OCI-LY1 (cell line): Measurements from ENCODE around the gene HERC6.

Source experiments
- H2AFZ ChIP-seq: fragments of 200-600 bp; sonication (generic), shearing (Covaris generic); 2 replicates; pipeline ENCODE4 v1.6.0; 2014; ENCODE audit warnings: antibody characterized with exemption, mild to moderate bottlenecking, low read length
- H3F3A ChIP-seq: fragments of 200-600 bp; sonication (generic), shearing (Covaris generic); 2 replicates; pipeline ENCODE4 v1.6.0; 2014; ENCODE audit warnings: mild to moderate bottlenecking, antibody characterized with exemption, low read length, moderate library complexity; ENCODE audit not compliant: insufficient read depth
- H3K27ac ChIP-seq: fragments of 200-600 bp; sonication (generic); 2 replicates; pipeline ENCODE4 v1.5.1; 2014; ENCODE audit warnings: low read length, mixed run types, mild to moderate bottlenecking, low read depth; ENCODE audit not compliant: poor library complexity, severe bottlenecking
- H3K27me3 ChIP-seq: fragments of 200-600 bp; sonication (generic); 2 replicates; pipeline ENCODE4 v1.6.0; 2014; ENCODE audit warnings: antibody characterized with exemption, mild to moderate bottlenecking, low read length, moderate library complexity; ENCODE audit not compliant: insufficient read depth
- H3K36me3 ChIP-seq: fragments of 200-600 bp; sonication (generic); 2 replicates; pipeline ENCODE4 v1.6.1; 2014; ENCODE audit warnings: mild to moderate bottlenecking, antibody characterized with exemption, low read length, moderate library complexity, mixed read lengths; ENCODE audit not compliant: insufficient read depth
- H3K4me1 ChIP-seq: fragments of 200-600 bp; sonication (generic); 2 replicates; pipeline ENCODE4 v1.5.1; 2014; ENCODE audit warnings: mild to moderate bottlenecking, low read length, moderate library complexity; ENCODE audit not compliant: insufficient read depth, severe bottlenecking
- H3K4me2 ChIP-seq: fragments of 200-600 bp; sonication (generic), shearing (Covaris generic); 2 replicates; pipeline ENCODE4 v1.6.1; 2014; ENCODE audit warnings: low read length
- H3K4me3 ChIP-seq: fragments of 200-600 bp; sonication (generic); 2 replicates; pipeline ENCODE4 v1.5.1; 2014; ENCODE audit warnings: low read length, low read depth, mild to moderate bottlenecking, mixed read lengths; ENCODE audit not compliant: poor library complexity, severe bottlenecking
- H3K79me2 ChIP-seq: fragments of 200-600 bp; shearing (Covaris generic); 2 replicates; pipeline ENCODE4 v1.6.1; 2016; ENCODE audit warnings: mixed run types, low read length, mixed read lengths; ENCODE audit not compliant: insufficient read depth
- H3K9ac ChIP-seq: fragments of 200-600 bp; sonication (generic), shearing (Covaris generic); 2 replicates; pipeline ENCODE4 v1.6.1; 2014; ENCODE audit warnings: mild to moderate bottlenecking, low read length, mixed read lengths
- H3K9me2 ChIP-seq: fragments of 200-600 bp; sonication (generic), shearing (Covaris generic); 2 replicates; pipeline ENCODE4 v1.6.1; 2014; ENCODE audit warnings: low read depth, mild to moderate bottlenecking, low read length, mixed read lengths
- H3K9me3 ChIP-seq: fragments of 200-600 bp; shearing (Covaris generic); 2 replicates; pipeline ENCODE4 v1.6.1; 2014; ENCODE audit warnings: low read length, mixed read lengths
- H4K20me1 ChIP-seq: fragments of 200-600 bp; sonication (generic), shearing (Covaris generic); 2 replicates; pipeline ENCODE4 v1.6.0; 2016; ENCODE audit warnings: mild to moderate bottlenecking, low read length; ENCODE audit not compliant: insufficient read depth
- CTCF ChIP-seq: fragments of 200-600 bp; sonication (generic), shearing (Covaris generic); IDR thresholded peaks from 2 replicates; pipeline ENCODE4 v1.5.1; 2017; ENCODE audit warnings: mild to moderate bottlenecking, antibody characterized with exemption, low read length, moderate library complexity, mixed read lengths
- EZH2 ChIP-seq: fragments of 200-600 bp; sonication (generic), shearing (Covaris generic); IDR thresholded peaks from 2 replicates; pipeline ENCODE4 v1.8.0; 2017; ENCODE audit warnings: borderline replicate concordance, mixed run types, mild to moderate bottlenecking, antibody characterized with exemption, low read length, moderate library complexity, mixed read lengths

Gene HERC6

GRCh38 chr4:88443486-88443885, 64.8 kb downstream of the HERC6 start:
- no peaks in the 10 kb centered on the region; the same call in 1 of the 2 replicates for H3K27me3 ChIP-seq
- no peaks in the 10 kb centered on the region for H3K4me1 ChIP-seq
- H4K20me1 ChIP-seq, result no peaks in the 10 kb centered on the region
- no peaks in the 10 kb centered on the region for H3K9me2 ChIP-seq
- H3K4me3 ChIP-seq, result no peak overlapping the region
- no peaks in the 10 kb centered on the region for H3K79me2 ChIP-seq
- H3F3A ChIP-seq, result no peaks in the 10 kb centered on the region
- H3K9me3 ChIP-seq, result no peaks in the 10 kb centered on the region
- TF ChIP-seq CTCF, result no peak
- H3K4me2 ChIP-seq, result no peak overlapping the region
- no peak overlapping the region for H3K27ac ChIP-seq
- no peak overlapping the region for H3K9ac ChIP-seq
- no peak overlapping the region for H2AFZ ChIP-seq
- no peaks in the 10 kb centered on the region for H3K36me3 ChIP-seq

- H3K27ac ChIP-seq, result no peak overlapping the region
- H3K4me2 ChIP-seq, result no peak overlapping the region
- no peak overlapping the region for H3K4me3 ChIP-seq
- no peaks in the 10 kb centered on the region; the same call in 1 of the 2 replicates for H3K27me3 ChIP-seq
- H3K4me1 ChIP-seq, result no peaks in the 10 kb centered on the region
- no peaks in the 10 kb centered on the region for H3K9me2 ChIP-seq
- H4K20me1 ChIP-seq, result no peaks in the 10 kb centered on the region
- no peaks in the 10 kb centered on the region for H3F3A ChIP-seq
- no peak for TF ChIP-seq EZH2
- TF ChIP-seq CTCF, result no peak
- H3K9me3 ChIP-seq, result no peaks in the 10 kb centered on the region
- H3K79me2 ChIP-seq, result no peaks in the 10 kb centered on the region
- H3K9ac ChIP-seq, result no peak overlapping the region
- H2AFZ ChIP-seq, result no peak overlapping the region
- H3K36me3 ChIP-seq, result no peaks in the 10 kb centered on the region
These were observed 66.6 kb downstream of the HERC6 start for GRCh38 chr4:88445252-88445651.

GRCh38 chr4:88446124-88446523, 67.5 kb downstream of the HERC6 start:
- no peaks in the 10 kb centered on the region for H3K79me2 ChIP-seq
- no peak overlapping the region for H3K4me2 ChIP-seq
- TF ChIP-seq CTCF, result no peak
- TF ChIP-seq EZH2, result no peak
- H4K20me1 ChIP-seq, result no peaks in the 10 kb centered on the region
- no peak overlapping the region for H3K4me3 ChIP-seq
- no peak overlapping the region for H3K9ac ChIP-seq
- H3F3A ChIP-seq, result no peaks in the 10 kb centered on the region
- no peaks in the 10 kb centered on the region for H3K9me2 ChIP-seq
- no peaks in the 10 kb centered on the region for H3K9me3 ChIP-seq
- no peaks in the 10 kb centered on the region; the same call in 1 of the 2 replicates for H3K27me3 ChIP-seq
- H2AFZ ChIP-seq, result no peak overlapping the region
- no peaks in the 10 kb centered on the region for H3K4me1 ChIP-seq
- H3K27ac ChIP-seq, result no peak overlapping the region
- no peaks in the 10 kb centered on the region for H3K36me3 ChIP-seq
